GM18907 (cell line): Measurements from ENCODE around the gene RARB.

Experiments used
- ATAC-seq: cut with Tn5 transposase; IDR thresholded peaks from one replicate; pipeline ENCODE4 v1.9.1; 2021; ENCODE audit warnings: mild to moderate bottlenecking, moderate library complexity; ENCODE audit not compliant: unreplicated experiment

The RARB gene

DNA sequence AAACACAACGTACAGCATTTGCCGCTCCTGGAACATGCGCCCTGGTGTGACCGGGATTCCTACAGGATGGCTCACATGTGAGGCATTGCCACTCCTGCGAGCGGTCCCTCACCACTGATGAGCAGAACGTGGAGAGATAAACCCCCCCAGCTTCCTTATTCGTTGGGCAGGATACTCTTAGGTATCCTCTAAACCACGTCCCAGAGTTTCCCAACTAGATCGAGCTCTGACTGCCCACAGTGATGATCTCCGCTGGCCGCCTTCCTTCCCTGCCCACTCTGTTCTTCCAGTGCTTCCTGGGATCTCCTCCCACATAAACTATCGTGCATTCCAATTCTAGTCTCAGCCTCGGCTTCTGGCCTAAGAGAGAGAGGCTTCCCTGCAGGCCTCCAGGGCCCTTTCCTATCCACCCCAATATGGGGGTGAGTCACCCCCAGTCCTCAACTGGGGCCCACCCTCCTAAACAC is 144.9 kb downstream of the RARB start:
- ATAC-seq: no peak

DNA sequence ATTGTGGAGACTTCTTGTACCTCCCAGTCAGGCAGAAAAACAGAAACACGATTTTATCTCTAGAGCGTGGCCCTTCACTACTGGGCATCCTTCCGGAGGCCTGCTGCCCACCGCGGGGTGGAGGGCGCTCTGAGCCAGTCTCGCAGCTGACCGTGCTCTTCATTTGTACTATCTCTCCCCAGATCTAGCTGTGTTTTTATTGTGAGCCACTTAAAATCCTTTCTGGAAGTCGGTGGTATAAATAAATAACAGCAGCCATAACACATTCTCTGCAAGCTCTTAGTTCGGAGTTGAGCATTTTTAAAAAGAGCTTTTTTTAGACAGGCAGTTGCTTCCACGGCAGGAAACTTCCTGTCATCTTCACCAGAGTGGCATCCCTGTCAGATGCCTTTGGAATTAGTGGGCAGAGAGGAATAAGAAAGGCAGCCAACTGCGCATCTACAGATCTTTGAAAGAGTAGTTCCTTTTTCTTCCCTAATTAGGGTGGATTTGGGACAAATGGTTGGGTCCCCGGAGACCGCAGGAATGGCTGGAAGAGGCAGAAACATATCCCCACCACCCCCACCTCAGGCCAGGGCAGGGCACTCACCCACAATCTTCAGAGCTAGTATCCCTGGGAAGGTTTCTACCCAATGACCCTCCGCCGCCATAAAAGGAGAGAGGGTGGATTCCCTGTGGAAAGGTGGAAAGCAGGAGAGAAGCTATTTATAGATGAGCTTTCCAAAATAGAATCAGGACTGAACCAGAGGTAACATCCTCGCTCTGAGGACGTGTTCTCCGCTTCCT is 145.5 kb downstream of the RARB start:
- no peak for ATAC-seq

DNA sequence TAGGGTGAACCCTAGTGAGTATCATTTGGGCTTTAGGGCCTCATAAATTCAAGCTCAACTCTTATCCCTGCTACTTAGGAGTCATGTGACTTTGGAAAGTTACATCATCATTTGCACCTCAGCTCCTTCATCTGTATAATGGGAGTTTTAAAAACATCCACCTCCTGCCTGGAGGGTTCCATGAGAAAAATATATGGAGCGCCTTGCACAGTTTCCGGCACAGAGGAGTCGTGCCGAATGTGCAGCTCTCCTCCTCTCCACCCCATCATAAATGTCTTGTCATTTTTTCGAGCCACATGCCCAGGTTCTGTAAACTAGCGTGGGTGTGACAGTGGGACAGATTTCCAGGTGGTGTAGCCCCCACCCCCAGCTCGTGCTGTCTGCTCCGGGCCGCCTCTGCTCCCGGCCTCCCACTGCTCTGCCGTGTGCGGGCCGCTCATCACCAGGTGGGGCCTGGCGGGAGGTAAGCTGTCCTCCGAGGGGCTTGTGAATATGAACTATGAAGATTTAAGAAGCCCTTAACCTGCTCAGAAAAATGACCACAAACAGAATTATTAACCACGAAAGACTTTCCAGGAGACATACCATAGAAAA is 146.2 kb downstream of the RARB start:
- no peak for ATAC-seq

DNA sequence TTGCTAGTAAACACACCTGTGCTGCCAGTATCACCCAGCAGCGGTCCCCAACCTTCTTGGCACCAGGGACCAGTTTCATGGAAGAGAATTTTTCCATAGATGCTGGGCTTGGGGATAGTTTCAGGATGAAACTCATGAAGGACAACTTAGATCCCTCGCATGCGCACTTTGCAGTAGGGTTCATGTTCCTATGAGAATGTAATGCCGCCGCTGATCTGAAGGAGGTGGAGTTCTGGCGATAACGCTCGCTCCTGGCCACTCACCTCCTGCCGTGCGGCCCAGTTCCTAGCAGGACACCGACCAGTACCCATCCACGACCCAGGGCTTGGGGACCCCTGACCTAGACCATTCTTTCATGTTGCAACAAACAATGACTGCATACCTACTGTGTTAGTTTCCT is 146.9 kb downstream of the RARB start:
- ATAC-seq: no peak

DNA sequence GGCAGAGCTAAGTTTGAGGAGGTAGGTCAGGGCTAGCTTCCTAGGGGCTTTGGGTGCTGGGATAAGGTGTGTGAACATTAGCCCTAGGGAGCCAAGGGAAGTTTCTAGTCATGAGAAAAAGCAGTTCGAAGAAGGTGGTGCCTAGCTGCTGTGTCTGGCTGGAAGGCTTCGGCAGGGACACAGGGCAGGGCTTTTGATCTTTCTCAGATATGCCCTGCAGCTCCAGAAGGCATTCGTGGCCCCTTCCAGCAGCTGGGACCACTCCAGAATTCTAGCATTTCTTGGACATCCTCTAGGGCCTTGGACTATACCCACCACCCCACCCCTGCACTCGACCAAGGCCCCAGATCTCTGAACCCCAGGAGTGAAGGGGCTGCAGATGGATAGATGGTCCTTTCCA is 148.1 kb downstream of the RARB start:
- no peak for ATAC-seq

DNA sequence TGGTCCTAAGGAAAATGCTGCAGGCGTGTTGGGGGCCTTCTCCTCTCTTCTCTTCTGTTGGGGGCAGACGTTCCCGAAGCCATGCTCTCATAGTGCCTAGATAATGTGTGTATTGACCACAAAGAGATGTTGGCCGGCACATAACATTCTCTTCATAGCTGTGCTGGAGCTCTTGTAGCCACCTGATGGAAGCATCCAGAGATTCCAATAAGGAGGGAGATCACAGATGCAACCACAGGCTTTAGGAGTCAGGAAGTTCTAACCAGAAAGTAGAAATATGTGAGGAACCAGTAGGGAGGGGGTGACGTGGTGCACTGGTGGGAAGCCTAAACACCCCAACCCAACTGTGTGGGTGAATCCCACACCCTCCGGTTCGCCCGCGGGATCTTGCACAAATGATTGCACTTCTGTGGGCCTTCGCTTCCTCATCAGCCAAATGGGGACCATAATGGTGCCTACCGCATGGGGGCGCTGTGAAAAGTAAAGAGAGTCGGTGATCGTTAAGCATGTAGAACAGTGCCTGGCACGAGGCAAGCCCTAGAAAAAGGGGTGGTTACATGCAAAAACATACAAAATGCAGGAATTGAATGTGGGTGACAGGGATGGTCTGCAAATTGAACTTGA is 148.9 kb downstream of the RARB start:
- no peak for ATAC-seq

DNA sequence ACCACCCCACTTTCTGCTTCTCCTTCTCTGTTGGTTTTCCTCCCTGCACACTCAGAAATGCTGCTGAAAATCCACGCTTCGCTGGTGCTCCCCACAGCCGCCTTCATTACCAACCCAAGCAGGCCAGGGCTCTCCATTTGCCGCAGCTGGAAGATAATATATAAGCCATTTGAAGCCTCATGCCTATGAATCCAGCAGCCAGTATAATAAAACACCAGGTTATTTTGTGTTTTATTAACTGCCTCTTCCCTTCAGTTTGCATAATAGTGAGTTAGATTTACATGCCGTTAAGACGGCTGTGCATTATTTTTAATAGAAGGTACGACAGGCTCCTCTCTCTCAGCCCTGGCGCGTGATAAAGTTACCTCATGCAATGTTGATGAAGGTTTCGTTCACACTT is 150.0 kb downstream of the RARB start:
- ATAC-seq: no peak

DNA sequence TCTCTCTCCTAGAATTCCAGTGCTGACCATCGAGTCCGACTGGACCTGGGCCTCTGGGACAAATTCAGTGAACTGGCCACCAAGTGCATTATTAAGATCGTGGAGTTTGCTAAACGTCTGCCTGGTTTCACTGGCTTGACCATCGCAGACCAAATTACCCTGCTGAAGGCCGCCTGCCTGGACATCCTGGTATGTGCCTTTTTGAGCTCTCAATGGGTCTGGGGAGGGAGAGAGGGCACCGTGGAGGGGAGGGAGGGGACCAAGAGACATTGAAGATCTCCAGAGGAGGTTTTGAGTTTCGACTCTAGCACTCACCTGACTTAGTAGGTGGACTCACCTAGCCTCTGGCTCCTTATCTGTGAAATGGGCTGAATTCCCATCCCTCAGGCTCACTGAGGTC is 152.5 kb downstream of the RARB start:
- ATAC-seq: no peak

DNA sequence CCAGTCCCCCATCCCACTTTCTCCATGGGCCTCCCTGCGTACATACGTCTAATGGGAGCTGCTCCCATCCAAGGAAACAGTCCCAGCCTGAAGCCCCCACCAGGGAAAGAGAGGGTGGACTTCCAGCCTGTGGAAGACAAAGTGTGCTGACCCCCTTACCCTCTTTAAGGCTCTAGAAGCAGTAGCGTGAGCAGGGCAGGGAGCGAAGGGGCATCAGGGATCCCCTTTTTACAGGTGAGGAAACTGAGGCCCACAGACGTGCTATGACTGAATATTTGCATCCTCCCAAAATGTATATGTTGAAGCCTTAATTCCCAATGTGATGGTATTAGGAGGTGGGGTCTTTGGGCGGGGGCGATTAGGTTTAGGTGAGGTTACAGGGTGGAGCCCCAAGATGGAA is 153.3 kb downstream of the RARB start:
- no peak for ATAC-seq

DNA sequence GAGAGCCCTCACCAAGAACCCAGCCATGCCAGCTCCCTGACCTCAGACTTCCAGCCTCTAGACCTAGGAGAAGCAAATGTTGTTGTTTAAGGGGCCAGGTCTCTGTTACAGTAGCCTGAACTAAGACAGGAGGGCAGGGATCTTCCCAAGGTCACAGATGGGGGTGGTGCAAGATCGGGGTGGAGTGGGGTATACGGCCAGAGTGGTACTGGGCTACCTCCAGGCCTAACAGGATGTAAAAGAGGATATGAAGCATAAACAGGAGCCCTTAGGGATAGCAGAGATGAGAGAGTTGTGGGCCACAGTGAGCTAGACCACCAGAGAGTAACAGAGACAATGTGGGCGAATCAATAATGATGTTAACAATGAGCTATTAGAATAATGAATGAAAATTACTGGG is 153.8 kb downstream of the RARB start:
- ATAC-seq: no peak

DNA sequence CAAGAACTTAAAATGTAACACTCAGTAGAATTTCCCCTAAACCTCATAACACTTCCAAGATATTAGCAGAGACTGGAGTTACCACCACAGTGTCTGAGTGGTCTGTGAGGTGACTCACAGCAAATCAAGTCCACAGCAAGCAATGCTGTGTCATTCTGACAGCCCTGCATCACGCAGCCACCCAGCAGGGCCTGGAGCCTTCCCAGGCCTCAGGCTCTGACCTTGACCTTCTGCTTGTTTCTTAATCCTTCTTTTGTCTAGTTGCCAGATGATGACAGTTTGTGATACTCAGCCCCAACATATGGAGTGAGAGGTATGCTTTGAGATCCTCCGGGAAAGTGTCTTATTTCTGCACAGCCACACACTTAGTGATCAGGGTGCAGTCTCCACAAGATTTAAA is 154.2 kb downstream of the RARB start:
- ATAC-seq: no peak

DNA sequence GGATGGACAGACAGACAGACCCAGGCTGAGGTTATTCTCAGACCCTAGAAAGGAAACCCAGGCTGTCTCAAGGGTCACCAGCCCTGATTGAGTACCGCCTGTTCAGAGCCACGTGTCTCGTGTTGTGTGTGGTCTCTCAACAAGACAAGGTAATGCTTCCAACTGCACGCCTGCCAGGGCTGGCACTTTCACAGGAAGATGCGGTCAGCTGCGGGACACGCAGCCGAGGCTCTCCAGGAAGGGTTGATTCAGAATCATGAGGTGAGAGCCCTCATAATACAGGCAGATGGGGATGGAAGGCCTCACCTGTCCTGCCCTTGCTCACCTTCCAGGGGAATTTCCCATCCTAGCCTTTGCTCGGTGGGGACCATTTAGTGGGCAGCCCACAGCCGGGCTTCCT is 155.3 kb downstream of the RARB start:
- ATAC-seq: no peak

DNA sequence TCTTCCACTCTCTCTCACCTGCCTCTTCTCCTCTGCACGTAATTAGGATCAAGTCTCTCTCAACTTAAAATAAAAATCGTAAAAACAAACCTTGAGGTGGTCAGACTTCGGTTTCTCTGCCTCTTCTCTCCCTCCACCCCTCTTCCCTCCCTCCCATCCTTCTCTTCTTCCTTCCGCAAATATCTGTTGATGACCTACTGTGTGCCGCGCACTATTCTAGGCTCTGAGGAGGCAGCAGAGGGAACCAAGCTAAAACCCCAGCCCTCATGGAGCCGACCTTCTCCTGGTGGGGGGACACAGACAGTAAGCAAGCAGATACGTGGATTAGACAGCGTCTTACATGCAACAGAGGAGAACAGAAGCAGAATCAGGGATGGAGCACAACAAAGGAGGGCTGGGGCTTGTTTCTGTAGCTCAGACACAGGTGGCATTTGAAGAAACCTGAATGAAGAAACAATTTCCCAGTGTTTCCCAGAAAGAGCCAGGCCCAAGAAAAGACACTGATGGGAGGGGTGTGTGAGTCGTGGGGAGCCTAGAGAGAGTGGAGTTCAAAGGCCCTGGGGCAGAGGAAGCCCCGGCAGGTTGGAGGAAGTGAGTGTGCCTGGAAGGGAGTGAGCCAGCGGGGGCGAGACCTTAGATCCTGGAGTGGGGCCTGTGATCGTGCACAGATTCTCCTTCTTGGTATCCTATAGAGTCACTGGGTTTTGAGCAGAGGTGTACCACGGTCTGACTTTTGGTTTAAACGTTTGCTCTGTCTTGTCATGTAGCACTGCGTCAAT is 156.1 kb downstream of the RARB start:
- no peak for ATAC-seq

DNA sequence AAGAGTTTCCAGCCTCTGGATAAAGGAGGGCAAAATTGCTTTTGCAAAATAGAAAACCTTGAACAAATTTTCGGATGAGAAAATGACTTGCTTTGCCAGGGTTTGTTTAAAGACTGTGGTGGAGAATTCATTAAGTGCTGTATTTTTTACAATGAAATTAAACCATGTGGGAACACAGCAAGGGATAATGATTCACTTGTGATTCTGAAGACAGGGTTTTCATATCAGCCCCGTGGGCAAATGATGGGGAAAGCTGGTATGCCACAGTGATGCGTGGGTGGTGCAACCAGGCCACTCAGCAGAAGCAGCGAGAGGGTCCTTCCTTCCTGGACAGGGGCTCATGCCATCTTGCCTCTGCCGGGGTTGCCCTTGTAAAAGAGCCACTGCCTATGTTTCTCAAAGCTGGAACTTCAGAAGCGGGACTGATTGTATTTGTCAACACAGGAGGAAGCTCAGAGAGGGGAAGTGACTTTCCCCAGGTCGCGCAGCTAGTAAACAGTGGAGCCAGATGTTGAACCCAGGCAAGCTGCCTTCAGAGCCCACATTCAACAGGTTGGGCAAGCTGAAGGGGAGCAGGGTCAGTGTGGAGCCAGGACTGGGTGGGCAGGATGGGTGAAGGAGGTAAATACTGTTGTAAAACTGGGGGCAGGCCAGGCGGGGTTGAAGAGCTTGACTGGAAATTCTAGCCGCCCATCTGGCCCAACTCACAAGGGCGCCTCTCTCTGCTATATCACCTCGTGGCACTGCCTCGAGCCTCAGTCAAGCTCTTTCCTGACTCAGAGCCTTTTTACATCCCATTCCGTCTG is 157.5 kb downstream of the RARB start:
- ATAC-seq: no peak

DNA sequence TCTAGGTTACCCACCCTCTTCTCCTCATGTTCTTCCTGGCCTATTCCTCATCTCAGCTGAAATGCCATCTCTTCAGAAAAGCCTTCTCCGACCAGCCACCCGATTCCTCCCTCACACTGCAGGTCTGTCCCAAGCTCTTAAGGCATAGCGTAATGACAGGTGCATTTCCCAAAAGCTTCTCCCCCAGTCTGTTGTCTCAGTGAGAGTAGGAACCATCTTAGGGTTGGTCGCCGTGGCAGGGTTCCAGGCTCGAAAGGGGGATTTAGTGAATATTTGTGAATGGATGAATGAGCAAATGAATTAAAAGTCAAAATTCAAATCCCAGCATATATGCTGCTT is 158.1 kb downstream of the RARB start:
- no peak for ATAC-seq

DNA sequence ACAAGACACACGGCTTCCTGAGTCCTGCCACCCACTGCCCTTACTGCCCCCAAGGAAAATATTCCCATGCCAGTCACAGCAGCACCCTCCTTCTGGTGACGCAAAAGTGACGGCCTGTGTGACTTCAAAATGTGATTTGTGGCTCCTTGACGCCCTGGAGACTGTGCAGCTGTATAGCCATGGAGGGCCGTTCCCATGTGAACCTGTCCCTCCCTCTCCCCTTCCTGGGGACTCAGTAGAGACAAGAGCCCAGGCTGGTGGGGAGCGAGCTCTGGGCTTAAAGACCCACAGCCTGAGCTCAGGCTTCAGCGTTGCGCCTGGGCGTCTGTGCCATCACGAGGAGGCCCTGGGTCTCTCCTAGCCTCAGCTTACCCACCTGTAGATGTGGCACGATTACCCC is 158.5 kb downstream of the RARB start:
- no peak for ATAC-seq

DNA sequence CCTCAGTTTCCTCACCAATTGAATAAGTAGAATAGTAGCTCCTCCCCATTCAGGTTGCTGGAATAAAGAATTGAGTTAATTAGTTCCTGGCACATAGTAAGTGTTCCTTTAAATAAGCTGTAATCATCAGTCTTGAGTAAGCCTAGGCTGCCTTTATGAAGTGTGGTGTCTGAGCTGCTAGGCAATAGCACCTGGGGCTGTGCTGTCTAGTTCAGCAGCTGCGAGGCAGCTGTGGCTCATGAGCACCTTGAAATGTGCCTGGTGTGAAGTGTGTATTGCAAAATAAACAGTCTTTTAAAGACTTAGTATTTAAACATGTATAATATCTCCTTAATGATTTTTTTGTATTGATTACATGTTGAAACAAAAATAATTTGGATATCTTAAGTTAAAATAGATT is 159.0 kb downstream of the RARB start:
- no peak for ATAC-seq

DNA sequence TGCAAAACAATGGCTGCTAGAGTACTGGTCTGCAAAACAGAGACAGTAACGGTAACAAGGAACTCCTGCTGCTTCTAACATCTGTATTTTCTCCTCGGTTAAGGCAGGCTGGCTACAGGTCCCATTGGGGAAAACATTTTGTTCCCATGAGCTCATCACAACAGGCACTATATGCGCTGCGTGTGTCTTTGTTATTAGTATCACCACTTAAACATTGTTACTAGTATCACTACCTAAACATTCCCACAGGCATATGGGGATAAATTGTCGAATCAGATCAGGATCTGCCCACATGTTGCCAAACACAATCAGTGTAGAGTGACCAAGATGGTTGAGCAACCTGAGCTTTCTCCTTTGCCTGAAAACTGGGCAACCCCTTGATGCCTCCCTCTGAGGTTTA is 159.5 kb downstream of the RARB start:
- ATAC-seq: no peak

DNA sequence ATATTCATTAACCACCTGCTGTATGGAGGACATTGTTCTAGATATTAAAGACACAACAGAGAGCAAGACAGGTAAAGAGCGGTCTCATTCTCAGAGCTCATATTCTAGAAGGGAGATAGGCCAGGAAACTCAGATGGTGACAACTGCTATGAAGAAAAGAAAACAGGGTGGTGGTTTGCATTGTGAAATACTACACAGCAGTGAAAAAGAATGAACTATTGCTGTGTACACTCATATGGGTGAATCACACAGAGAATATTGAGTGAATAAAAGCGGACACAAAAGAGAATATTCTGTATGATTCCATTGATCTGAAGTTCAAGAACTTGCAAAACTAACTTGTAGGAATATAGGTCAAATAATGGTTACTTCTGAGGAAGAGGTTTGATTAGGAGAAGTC is 159.9 kb downstream of the RARB start:
- no peak for ATAC-seq

DNA sequence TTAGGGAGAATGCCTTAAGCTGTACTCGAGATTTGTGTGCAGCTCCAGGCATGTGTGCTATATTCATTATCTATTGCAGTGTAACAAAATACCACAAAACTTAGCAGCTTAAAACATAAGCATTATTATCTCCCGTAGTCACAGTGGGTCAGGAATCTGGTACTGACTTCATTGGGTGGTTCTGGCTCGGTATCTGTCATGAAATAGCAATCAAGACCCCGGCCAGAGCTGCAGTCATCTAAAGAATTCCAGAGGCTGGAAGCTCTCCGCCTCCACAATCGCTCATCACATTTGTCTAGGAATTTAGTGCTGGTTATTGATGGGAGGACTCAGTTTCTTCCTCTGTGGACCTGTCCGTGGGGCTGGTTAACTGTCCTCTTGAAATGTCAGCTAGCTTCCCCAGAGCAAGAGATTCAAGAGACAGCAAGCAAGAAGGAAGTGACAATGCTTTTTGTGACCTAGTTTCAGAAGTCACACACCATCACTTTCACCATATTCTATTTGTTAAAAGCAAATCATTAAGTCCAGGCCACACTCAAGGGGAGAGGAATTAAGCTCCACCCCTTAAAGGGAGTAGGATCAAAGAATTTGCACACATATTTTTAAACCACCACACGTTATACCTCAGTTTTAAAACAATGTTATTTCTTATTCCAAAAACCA is 160.5 kb downstream of the RARB start:
- ATAC-seq: no peak
